GM19193 (cell line): ENCODE results near the gene SPRYD3.

ENCODE experiments used
- POLR2A ChIP-seq: IDR thresholded peaks from 4 replicates; pipeline ENCODE4 v1.6.1; 2011; ENCODE audit not compliant: insufficient read depth, insufficient read length; ENCODE audit errors: extremely low read depth

SPRYD3 gene

GRCh38 chr12:53052419-53053217, 26.6 kb downstream of the SPRYD3 start:
- TF ChIP-seq POLR2A, result no peak

DNA sequence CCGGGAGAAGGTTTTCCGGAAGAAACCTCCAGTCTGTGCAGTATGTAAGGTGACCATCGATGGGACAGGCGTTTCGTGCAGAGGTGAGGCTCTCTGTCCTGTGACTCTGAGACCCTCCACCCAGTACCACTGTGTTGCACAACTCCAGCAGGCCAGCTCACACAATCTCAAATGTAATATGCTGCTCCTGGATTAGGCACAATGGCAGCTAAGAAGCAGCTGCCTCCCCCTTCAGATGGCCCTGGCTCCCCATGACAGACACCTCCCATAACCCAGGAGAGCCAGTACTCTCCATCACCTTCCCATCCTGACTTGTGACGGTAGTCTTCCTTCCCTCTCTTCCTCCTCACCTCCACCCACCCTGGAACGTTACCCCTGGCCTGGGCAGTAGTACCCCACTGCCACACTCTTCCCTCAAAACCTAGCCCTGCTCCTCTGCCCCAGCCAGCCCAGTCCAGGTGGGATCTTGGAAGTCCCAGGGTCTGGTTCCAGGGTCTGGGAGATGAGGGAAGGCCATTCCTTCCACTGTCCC, 27.2 kb downstream of the SPRYD3 start:
- no peak for TF ChIP-seq POLR2A

GRCh38 chr12:53051058-53051880, 27.9 kb downstream of the SPRYD3 start:
- no peak for TF ChIP-seq POLR2A

- no peak for TF ChIP-seq POLR2A
These were observed 28.6 kb downstream of the SPRYD3 start for GRCh38 chr12:53050426-53051057.

DNA sequence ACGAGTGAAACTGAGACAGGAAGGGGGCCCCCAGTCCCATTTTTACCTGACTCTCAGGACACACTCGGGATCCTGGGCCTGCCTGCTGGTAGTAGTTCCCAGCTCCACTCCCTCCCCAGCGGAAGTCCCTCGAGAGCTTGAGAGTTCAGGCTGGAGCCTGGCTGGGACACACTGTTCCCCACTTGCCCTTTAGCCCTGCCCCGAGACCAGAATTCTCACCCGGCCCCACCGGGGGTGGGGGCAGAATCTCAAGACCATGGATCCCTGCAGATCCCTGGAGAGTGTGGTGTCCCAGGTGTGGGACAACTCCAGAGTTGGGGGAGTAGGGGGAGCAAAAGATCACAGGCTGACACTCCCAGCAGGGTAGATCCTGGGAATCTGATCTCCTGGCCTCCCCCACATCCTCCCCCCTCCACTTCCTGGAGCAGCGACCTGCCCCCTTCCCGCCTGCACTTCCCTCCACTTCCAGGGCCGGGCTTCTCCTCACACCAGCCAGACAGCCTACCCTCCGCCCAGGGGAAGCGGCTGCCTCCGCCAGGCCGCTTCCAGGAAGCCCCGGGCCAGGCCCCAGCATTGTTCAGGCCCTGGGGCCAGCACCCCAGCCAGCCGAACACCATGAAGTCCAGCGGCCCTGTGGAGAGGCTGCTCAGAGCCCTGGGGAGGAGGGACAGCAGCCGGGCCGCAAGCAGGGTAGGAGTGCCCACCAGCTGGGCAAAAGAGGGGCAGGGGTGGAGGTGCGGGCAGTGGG, 29.4 kb downstream of the SPRYD3 start, which contains the start of gene TNS2:
Gene TNS2 (plus strand): TSS at position 495 of the 748 bp plus-strand sequence. CDS start 121 bp downstream, at position 616.
- TF ChIP-seq POLR2A, result no peak

GRCh38 chr12:53048780-53049401, 30.3 kb downstream of the SPRYD3 start:
- TF ChIP-seq POLR2A, result no peak

DNA sequence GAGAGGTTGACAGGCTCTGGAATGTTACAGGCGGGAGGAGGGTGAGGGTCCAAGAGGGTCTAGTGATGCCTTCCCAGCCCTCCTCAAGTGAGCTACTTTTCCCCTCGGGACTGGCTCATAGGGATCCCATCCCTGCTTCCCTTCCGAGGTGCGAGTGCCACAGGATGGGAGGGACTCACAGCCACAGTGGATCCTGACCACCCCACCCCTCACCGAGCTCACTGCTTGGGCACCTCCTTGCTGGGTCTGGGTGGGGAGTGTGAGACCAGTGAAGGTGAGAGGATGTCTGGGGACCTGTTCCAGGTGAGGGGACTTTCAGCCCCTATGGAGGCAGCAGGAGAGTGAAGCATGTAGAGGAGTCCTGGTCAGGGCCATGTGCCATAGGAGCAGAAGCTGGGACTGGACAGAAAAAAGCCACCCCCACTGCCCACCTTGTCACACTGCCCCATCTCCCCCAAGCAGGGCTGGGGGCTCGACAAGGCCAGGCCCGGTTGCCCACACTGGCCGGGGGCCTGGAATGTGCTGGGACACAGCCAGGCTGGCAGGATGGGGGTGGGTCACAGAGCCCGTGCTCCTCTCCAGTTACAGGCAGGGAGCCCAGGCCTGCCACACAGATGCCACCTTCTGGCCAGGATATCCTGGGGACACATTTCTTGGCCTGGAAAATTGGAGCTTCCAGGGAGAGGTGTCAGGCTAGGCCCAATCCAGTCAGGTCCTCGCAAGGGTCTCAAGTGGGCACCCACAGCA, 31.0 kb downstream of the SPRYD3 start:
- TF ChIP-seq POLR2A, result no peak

- TF ChIP-seq POLR2A, result no peak
These were observed 31.8 kb downstream of the SPRYD3 start for GRCh38 chr12:53047221-53048032.

DNA sequence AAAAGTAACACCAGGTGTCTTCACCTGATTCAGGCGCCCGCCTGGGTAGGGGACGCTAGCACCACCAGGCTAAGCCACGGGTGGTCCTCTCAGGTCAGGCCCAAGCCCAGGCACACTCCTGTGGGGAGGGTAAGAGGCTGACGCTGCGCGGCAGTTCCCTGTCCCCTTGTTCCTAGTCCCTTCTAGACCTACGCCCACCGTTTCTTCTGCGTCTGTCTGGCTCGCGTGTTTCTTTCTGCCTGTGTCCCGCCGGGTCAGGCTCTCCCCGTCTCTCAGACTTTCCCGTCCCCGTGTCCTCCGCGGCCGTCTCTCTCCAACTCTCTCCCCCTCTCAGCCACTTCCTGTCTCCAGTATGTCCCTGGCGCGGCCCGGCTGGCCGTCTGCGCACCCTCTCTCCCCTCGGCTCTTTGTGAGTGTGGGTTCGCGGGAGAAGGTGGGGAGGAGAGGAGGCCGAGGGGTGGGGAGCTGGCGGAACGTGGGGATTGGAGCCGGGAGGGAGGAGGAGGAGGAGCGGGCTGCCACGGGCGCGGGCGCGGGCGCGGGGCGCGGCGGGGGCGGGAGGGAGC, 32.5 kb downstream of the SPRYD3 start:
- TF ChIP-seq POLR2A, result no peak

GRCh38 chr12:53045696-53046045, 33.5 kb downstream of the SPRYD3 start:
- no peak for TF ChIP-seq POLR2A

- TF ChIP-seq POLR2A, result no peak
These were observed 34.1 kb downstream of the SPRYD3 start for GRCh38 chr12:53044896-53045695.
